ENCODE measurements around the gene FLNB. TPM values are rescaled to one million over a fixed set of nuclear protein-coding genes. Genes with fewer than 3 reads are reported as not detected.

FLNB gene
- total RNA-seq, 1 experiment from 2014 or later = 309 TPM

DNA sequence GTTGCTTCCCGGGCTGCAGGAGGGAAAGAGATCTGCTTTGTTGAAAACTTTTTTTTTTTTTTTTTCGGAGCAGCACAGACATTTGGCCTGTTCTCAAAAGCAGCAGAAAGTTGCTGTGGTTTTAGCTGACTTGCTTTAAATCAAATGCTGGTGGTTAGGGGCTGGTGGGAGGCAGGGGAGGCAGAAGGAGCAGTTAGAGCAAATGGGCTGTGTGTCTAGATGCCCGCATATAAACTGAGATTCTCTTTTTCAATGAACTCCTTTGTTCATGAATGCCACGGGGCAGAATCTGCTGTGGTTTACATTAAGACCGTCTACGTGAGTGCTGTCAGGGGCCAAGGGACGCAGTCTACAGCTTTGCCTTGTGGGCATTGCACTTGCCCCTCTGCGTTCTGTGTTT lies 95.9 kb downstream of the FLNB start:
- intact Hi-C loops (cut with micrococcal nuclease; ENCODE audit: unreplicated experiment) (no loop called here), in situ Hi-C loops (cut with HindIII; ENCODE audit: low pct_unique_long_range_greater_than_20kb, low sequenced_read_pairs) (no loop called here)
- no peak for ATAC-seq
- no peak overlapping the region for H3K27ac ChIP-seq (ENCODE audit: low read length)
- CTCF ChIA-PET = no interaction called here
- no peak for DNase-seq (ENCODE audit: low read depth, low spot score)
- H3K4me1 ChIP-seq (ENCODE audit: control insufficient read depth, insufficient read depth, low read length) = no peaks in the 10 kb centered on the region
- no peaks in the 10 kb centered on the region for H3K27me3 ChIP-seq (ENCODE audit: control insufficient read depth, insufficient read depth, low read length)
- H3K36me3 ChIP-seq (ENCODE audit: control insufficient read depth, insufficient read depth, low read length) = peaks cover 35% of the 10 kb centered on the region
- H3K9me3 ChIP-seq (ENCODE audit: control insufficient read depth, insufficient read depth, low read depth, low read length) = no peaks in the 10 kb centered on the region
- no peak overlapping the region for H3K4me3 ChIP-seq (ENCODE audit: low read depth in 2 of 2, low read length in 2 of 2)
- POLR2A ChIA-PET = no interaction called here
- TF ChIP-seq, protein P1, sequence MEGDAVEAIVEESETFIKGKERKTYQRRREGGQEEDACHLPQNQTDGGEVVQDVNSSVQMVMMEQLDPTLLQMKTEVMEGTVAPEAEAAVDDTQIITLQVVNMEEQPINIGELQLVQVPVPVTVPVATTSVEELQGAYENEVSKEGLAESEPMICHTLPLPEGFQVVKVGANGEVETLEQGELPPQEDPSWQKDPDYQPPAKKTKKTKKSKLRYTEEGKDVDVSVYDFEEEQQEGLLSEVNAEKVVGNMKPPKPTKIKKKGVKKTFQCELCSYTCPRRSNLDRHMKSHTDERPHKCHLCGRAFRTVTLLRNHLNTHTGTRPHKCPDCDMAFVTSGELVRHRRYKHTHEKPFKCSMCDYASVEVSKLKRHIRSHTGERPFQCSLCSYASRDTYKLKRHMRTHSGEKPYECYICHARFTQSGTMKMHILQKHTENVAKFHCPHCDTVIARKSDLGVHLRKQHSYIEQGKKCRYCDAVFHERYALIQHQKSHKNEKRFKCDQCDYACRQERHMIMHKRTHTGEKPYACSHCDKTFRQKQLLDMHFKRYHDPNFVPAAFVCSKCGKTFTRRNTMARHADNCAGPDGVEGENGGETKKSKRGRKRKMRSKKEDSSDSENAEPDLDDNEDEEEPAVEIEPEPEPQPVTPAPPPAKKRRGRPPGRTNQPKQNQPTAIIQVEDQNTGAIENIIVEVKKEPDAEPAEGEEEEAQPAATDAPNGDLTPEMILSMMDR (IDR thresholded peaks at IDR 0.05) = no peak
- TF ChIP-seq, protein P2, sequence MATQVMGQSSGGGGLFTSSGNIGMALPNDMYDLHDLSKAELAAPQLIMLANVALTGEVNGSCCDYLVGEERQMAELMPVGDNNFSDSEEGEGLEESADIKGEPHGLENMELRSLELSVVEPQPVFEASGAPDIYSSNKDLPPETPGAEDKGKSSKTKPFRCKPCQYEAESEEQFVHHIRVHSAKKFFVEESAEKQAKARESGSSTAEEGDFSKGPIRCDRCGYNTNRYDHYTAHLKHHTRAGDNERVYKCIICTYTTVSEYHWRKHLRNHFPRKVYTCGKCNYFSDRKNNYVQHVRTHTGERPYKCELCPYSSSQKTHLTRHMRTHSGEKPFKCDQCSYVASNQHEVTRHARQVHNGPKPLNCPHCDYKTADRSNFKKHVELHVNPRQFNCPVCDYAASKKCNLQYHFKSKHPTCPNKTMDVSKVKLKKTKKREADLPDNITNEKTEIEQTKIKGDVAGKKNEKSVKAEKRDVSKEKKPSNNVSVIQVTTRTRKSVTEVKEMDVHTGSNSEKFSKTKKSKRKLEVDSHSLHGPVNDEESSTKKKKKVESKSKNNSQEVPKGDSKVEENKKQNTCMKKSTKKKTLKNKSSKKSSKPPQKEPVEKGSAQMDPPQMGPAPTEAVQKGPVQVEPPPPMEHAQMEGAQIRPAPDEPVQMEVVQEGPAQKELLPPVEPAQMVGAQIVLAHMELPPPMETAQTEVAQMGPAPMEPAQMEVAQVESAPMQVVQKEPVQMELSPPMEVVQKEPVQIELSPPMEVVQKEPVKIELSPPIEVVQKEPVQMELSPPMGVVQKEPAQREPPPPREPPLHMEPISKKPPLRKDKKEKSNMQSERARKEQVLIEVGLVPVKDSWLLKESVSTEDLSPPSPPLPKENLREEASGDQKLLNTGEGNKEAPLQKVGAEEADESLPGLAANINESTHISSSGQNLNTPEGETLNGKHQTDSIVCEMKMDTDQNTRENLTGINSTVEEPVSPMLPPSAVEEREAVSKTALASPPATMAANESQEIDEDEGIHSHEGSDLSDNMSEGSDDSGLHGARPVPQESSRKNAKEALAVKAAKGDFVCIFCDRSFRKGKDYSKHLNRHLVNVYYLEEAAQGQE (IDR thresholded peaks at IDR 0.05; ENCODE audit: insufficient read depth in 1 of 2, low read depth in 2 of 2, low read length in 1 of 2) = no peak
- no peak for TF ChIP-seq POLR2AphosphoS5 (IDR thresholded peaks at IDR 0.05; ENCODE audit: low read depth, low read length)
- no peak for TF ChIP-seq SIN3A (IDR thresholded peaks at IDR 0.05; ENCODE audit: borderline replicate concordance, insufficient read depth, low read depth, low read length)
- no peak for TF ChIP-seq TCF7L2 (IDR thresholded peaks at IDR 0.05; ENCODE audit: low read depth, low read length)
- no TSS peak for BruUV-seq (replicated peaks)

DNA sequence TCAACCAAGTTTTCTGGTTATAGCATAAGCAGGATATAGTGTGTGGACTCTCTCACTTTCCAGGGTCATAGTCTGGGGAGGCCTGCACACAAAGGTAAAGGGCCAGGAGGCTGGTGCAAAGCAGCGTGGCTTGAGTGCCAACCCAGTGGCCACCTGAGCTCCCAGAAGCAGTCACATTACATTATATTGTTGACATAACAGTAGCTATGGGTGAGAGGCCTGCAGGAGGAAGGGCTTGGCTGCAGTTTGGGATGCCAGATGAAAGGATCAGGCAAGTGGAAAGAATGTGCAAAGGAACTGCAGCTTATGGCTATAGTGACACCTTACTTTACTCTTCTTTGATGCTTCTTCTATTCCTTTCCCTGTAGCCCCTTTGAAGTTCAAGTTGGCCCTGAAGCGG lies 96.5 kb downstream of the FLNB start:
- no peak for TF ChIP-seq SIN3A (IDR thresholded peaks at IDR 0.05; ENCODE audit: borderline replicate concordance, insufficient read depth, low read depth, low read length)
- no peak for TF ChIP-seq TCF7L2 (IDR thresholded peaks at IDR 0.05; ENCODE audit: low read depth, low read length)
- TF ChIP-seq, protein P2 (IDR thresholded peaks at IDR 0.05; ENCODE audit: insufficient read depth in 1 of 2, low read depth in 2 of 2, low read length in 1 of 2) = no peak
- Histone ChIP-seq H3K27me3 (ENCODE audit: control insufficient read depth, insufficient read depth, low read length) (no peaks in the 10 kb centered on the region), H3K27ac (ENCODE audit: low read length) (no peak overlapping the region), H3K9me3 (ENCODE audit: control insufficient read depth, insufficient read depth, low read depth, low read length) (no peaks in the 10 kb centered on the region), H3K36me3 (ENCODE audit: control insufficient read depth, insufficient read depth, low read length) (peaks cover 40% of the 10 kb centered on the region), H3K4me1 (ENCODE audit: control insufficient read depth, insufficient read depth, low read length) (no peaks in the 10 kb centered on the region), H3K4me3 (ENCODE audit: low read depth in 2 of 2, low read length in 2 of 2) (no peak overlapping the region)
- BruUV-seq (replicated peaks) = no TSS peak
- intact Hi-C loops (cut with micrococcal nuclease; ENCODE audit: unreplicated experiment) = no loop called here
- ATAC-seq (no peak), DNase-seq (ENCODE audit: low read depth, low spot score) (no peak)
- CTCF ChIA-PET = no interaction called here
- POLR2A ChIA-PET = no interaction called here
- in situ Hi-C loops (cut with HindIII; ENCODE audit: low pct_unique_long_range_greater_than_20kb, low sequenced_read_pairs) = no loop called here

Data from Panc1 (cell line).